HG03025 (cell line): ENCODE measurements around the gene AJAP1.

Experiments
- ATAC-seq: cut with Tn5 transposase; IDR thresholded peaks from one replicate; pipeline ENCODE4 v1.9.1; 2021; ENCODE audit warnings: mild to moderate bottlenecking, moderate library complexity; ENCODE audit not compliant: unreplicated experiment, low FRiP score

AJAP1 gene

DNA sequence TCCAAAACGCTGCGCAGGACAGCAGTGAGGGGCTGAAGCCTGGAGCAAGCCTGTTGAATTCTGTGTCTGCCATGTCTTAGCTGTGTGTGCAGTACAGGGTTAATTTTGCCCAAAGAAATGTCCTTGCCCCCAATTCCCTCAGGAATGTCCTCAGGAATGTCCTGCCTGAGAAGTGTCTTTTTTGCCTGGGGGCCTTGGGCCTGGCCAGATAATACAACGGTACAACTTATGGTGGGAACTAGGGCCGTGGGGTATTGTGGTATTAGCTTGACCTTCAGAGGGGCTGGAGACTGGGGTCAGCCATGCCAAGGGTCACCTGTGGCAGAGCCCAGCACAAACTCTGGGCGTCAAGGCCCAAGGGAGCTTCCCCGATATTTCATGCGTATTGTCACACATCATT, 107.7 kb downstream of the AJAP1 start:
- no peak for ATAC-seq

DNA sequence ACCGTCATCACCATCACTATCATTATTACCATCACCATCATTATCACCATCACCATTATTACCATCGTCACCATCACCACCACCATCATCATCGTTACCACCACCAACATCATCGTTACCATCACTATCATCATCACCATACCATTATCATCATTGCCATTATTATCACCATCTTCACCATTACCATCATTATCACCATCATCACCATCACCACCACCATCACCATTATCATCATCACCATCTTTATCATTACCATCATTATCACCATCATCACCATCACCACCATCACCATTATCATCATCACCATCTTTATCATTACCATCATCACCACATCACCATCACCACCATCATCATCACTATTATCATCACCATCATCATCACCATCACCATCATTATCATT, 112.9 kb downstream of the AJAP1 start:
- ATAC-seq, result no peak

DNA sequence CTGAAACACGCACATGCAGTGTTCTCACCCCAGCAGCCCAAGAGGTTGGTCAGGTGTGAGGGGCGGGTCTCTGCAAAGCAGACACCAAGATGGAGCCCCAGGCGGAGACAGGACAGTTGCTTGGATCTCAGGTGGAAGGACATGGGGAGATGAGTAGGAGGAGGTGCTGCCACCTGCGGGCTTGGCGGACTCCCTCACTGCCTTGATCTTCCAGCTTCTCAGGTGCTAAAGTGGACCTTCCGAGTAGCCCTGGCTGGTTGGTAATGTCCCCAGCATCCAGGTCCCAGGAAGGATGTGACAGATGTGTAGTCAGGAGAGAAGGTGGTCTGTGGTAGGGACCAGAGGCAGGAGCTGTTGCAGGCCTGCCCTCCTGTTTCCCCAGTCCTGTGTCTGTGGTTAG, 114.1 kb downstream of the AJAP1 start:
- no peak for ATAC-seq

DNA sequence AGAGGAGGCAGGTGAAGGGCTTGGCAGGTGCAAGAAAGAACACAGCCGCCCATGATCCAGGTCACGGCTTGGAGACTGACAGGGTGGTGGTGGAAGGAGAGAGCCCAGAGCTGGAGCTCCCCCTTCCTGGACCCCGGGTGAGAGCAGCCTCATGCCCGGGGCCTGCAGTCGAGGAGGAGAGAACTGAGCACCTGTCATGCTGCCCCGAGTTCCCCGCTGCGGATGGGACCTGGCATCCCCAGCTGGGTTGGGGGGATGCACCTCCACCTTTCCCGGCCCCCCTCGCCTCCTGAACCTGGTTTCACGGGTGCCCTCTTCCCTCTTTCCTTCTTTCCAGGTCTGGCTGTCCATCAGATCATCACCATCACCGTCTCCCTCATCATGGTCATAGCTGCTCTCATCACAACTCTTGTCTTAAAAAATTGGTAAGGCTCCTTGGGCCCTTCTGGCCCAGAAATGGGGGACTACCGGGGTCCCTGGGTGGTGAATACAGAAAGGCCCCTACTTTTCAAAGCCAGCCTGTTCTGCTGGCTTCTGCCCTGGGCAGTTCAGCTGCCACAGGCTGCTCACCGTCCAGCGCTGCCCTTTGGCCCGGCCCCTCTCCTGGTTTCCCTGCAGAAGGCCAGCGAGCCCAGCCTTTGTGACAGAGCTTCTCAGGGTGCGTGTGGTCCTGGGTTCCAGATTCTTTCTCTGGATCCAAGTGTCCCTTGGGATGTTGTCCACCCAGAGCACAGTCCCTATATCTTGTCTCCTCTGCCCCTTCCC, 115.3 kb downstream of the AJAP1 start:
- ATAC-seq, result no peak

DNA sequence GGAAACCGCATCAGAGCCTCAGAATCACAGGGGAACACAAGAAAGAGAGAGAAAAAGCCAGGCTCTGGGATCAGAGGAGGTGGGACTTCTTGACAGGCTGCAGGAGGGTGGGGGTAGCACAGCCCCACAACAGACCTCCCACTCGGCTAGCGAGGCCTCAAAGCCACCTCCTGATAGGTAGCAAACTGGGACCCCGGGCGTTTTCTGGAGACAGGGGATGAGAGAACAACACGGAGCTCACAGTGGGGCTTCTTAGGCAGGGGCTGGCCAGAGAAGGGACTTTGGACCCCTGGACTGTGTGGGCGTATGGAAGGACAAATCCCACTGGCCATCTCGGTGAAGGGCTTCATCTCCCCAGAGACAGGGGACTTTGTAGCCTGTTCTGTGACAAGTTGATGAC, 116.3 kb downstream of the AJAP1 start:
- no peak for ATAC-seq

DNA sequence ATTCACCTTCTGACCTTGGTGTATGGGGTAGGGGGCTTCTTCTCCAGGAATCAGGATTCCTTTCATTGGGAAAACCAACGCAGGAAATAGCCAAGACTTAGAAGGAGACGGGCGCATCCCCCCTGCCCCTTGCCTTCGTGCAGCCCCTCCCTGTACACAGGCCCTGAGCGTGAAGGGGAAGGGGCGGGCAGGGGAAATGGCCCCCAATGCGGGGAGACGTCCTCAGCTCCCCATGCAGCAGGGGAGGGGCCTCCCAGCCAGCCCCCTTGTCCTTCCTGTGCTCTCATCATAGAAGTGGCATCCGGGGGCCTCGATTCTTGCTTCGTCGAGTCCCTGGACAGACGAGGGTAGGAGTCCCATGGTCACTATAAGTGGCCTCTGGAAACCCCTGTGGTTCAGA, 116.9 kb downstream of the AJAP1 start:
- no peak for ATAC-seq

DNA sequence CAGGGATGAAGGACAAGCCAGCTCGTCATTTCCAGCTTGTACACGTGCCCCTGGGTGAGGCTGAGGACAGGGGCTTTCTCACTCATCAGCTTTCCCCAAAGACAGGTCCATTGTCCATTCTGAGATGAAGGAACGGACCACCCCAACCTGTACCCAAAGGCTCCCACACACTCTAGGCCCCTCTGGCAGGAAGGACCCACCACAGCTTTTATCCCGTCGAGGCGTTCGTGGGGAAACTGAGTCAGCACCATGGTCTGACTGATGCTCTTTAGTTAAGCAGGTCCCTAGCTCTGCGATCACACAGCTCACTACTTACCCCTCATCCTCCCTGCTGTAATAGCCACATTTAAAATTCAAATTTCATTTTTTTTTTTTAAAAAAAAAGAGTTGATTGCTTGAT, 117.3 kb downstream of the AJAP1 start:
- no peak for ATAC-seq

DNA sequence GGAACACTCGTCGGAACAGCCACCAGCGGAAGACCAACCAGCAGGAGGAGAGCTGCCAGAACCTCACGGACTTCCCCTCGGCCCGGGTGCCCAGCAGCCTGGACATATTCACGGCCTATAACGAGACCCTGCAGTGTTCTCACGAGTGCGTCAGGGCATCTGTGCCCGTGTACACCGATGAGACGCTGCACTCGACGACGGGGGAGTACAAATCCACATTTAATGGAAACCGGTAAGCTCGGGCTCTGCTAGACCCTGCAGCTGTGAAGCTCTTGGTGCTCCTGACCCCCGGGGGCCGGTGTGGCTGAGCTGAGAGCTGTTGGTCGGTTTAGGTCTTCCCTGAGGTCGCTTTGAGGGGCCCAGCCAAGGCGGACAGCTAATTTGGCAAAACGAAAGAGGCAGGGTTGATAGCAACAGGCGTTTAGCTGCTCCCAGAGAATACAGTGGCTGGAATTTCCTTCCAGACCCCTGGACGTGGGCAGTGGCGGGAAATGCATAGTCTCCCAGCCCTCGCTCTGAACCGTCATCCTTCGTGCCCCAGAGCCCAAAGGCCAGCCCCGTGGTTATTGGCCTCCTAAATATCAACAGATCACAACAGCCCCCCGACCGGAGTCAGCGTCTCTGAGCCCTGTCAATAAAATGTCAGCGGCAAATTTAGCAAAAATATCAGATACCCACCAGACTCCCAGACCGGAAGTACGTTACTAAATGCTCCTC, 118.0 kb downstream of the AJAP1 start:
- no peak for ATAC-seq

DNA sequence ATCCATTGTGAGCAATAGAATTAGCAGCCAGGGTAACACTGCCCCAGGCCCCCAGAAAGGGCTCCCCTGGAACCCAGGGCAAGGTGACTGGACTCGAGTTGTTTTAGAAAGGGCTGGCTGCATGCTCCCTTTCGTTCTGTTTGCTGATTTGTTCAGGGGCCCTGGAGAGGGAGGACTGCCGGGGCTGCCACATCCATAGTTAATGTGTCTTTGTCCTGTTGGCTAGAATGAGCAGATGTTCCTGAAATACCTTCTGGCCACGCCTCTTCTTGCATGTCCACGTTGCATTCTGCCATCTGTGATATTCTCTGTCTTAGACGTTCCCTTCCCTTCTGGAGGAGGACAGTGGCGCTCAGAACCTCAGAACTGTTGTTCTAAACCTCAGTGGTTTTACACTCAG, 118.8 kb downstream of the AJAP1 start:
- ATAC-seq, result no peak

DNA sequence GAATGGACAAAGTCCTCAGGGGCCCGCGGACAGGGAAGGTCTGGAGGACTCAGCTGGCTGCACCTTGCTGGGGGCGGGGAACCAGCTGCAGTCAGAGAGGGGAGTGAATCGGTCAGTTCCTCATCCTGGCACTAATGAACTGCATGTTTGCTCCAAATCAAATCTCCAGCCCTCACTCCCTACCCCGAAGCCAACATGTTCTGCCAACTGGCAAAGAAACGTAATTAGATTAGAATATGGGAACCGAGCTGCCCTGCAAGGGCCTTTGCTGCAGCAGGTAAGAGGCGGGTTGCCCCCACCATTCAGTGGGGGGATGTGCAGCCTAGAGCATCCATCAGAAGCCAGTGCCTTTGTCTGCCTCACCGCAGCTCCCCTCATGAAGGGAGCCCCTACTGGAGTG, 121.1 kb downstream of the AJAP1 start:
- ATAC-seq, result no peak

DNA sequence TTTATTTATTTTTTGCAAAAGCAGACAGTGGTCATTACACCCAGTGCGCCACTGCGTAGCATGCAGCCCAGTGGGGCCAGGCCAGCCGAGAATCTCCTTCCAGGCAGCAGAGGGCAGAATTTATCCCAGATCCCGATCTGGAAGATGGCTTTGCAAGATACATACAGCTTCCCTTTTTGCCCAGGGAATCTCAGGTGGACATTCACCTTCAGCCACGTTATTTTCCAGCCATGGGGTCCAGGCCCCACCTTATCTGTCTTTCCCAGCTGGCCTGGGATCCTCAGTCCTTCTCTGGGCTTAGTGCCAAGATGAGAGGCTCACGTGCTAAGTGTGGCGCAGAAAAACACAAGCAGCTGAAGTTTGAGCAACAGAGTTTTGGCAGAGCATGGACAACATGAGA, 123.6 kb downstream of the AJAP1 start:
- ATAC-seq, result no peak

DNA sequence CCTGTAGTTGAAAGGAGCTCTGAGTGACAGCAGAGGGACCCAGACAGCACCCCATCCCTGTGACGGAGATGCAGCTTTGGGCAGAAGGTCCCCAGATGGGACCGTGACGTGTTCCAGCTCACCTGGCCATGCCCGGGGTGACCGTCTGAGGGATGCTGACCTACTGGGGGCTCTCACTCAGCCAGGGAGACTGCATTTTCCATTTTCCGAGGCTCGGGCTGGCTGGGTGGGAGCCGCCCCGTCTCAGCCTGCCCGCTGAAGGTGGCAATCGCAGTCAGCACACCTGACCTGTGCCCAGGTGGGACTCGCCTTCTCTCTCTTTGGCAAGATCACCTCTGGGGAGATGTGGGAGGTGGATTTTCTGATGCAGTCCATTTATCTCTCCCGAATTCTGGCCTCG, 127.2 kb downstream of the AJAP1 start:
- no peak for ATAC-seq

DNA sequence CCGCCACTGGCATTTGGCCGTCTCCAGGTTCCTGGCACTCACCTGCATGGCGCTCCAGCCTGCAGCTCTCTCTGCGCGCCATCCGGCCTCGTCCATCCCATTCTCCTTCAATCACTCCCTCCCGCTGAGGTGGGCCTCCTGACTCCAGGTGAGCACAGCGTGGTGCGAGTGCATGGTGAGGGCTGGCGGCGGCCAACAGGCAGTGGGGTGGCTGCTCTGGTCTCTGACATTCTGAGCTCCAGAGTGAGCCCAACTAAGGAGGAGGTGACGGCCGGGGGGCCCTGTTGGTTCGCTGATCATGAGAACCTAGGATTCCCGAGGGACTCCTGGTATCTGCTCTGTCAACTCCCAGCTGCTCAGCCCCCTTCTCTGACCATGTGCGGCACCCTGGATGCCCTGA, 130.4 kb downstream of the AJAP1 start:
- no peak for ATAC-seq

DNA sequence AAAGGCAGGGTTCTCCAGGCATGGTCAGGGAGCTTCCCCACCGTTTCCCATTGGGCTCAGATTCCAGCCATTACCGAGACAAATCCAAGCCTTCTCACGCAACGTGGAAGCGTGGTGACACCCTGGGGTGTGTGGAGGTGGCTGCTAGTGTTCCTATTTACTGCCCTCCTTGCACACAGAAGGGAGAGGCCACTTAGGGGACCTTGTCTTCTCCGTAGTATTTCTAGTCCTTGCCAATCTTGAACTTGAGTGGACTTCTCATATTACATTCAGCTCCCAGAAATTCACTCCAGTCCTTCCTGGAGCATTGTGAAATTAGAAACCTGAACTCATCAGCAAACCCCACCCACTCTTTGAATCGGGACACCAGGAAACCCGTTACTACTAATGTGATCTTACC, 131.6 kb downstream of the AJAP1 start:
- ATAC-seq, result no peak

DNA sequence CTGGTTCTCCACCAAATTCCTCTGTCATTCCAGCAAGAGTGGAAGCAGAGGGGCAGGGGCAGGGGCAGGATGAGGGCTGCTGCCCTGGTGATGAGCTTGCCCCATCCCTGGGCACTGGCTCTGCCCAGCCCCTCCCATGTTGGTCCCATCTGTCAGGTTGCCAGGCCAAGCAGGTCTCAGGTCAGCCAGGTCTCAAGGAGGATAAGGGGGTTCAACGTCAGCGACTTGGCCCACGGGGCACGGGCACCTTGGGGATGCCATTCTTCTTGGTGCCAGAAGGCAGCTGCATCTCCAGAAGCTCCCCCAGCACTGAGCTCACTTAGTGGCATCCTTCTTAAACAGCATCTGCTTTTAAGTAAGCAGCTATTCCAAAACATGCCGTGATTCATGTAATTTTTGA, 133.1 kb downstream of the AJAP1 start:
- ATAC-seq, result no peak

DNA sequence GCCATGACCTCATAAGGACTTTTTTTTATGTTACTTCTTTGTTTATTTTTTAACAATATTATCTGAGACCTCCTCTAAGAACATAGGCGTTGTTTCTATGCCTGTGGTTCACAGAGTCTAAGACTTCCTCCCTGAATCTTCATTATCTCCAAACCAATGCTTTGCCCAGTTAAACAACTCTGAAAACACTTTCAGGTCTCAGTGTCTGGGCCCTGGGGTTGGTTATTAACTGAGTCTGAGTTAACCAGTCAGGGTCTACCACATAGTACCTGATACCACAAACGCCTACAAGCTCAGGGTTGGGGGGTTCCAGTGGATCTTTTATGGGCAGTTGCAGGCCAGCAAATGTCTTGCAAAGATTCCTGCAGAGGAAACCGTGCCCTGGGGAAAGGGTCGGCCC, 138.2 kb downstream of the AJAP1 start:
- ATAC-seq, result no peak

DNA sequence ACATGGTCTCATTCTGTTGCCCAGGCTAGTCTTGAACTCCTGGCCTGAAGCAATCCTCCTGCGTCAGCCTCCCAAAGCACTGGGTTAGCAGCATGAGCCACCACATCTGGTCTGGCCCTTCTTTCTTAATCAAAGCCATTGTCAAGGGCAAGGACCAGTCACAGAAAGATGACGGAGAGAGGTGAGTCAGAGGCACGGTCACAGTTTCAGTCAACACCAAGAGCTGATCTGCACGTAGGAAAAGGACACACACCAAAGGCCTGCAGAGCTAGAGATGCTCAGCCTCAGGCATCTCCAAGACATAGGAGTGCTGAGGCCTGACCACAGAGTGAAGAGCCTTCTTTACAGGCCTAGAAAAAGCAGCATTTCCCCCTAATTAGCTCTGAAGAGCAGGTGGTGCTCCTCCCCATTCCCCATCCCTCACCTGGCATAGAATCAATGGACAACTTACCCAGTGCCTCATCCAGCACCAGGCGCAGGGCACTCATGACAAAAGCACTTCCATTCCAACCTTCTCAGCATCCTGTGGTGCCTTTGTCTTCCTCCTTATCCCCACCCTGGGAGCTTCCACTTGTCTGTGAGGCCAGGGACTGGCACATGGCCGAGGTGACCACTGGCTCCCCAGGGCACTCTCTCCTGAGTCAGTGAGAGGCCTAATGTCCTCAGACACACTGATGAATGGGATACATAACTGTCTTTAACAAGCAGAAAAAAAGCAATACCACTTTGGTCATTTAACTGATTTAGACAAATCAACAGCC, 139.8 kb downstream of the AJAP1 start:
- no peak for ATAC-seq

DNA sequence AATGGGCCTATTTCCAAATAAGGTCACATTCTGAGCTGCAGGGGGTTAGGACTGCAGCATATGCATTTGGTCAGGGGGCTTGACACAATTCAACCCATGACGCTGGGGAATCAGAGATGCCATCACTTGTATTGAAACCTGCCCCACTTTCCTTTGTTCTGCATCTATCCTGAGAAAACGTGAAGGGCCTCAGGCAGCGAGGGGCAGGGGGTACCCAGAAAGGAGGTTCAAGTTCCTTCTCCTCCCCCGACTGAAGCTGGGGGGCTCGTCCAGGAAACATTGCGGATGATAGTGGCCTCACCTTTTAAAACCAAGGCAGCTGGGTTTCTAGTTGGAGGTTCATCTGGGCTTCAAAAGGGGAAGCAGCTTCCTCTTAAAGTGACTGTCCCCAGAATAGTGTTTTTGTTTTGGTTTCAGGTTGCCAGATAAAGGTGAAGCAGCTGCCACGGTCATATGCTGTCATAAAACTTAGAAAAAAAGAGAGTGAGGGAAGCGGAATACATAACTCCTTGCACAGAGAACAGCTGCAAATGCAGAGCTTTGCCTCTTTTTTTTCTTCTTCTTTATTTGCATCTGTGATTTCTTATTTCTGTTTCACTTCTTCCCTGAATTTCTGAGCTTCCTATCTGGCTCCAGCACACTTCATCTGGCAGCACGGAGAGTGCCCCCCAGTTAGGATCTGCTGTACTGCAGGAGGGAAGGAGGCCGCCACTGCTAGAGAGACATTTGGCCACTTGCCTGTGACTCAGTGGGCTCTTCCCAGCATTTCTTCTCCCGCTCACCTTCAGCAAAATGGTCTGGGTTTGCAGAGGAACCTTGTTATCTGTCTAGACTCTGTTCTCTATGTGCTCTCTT, 142.0 kb downstream of the AJAP1 start:
- peak; percentile 68 for ATAC-seq

DNA sequence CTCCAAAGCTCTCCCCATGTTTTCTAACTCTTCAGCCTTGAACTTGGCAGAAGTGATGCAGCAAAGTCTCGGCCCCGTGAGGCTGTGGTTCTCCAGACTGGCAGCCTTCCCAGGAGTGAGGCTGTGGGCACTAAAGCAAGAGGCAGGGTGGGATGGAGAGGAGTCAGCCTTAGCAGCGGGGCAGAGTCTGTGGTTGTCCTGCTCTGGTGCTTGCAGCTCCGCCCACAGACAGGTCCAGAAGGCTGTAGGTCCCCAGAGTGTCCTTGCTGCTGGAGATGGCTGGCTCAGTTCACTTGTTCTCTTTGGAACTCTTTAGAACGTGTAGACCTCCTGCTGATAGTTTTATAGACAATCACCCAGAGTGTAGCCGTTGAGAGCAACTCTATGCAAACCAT, 142.6 kb downstream of the AJAP1 start:
- no peak for ATAC-seq

DNA sequence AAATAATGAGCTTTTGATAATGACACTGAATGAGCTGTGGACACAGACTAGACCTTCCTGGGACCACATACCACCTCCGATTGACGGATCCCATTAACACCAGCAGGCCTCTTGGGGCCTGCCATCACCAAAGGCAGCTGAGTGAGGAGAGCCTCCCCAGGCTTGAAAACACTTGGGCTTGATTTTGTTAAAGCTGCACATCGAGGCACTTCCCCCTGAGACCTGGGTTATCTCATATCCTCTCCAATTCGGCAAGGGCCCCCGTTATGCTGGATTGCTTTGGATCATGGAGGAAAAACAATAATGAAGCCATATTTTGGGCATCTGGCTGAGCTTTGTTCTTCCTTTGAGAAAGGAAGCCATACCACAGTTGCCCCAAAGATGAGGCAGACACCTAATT, 143.0 kb downstream of the AJAP1 start:
- ATAC-seq, result no peak
